Left colon (tissue), 2 donors: ENCODE measurements around the gene CDHR2. TPM values are rescaled to one million over a fixed set of nuclear protein-coding genes. Genes with fewer than 3 reads are reported as not detected.

Experiments used
- ATAC-seq: fragments of 200-7000 bp; cut with Tn5 transposase; one replicate; pipeline ENCODE4 v1.9.1; 2020; ENCODE audit warnings: mild to moderate bottlenecking, moderate library complexity
- DNase-seq, 2 donors: peaks; one replicate each; pipeline ENCODE4 v3.0.0-alpha.2; 2020
- intact Hi-C, 2 donors: fragments of 100-400 bp; cut with DNase I in 1 of 2; cut with micrococcal nuclease in 1 of 2; formaldehyde crosslinking; loops; one replicate each; pipeline versions ENCODE4 v1.11.2 to v1.14.0; 2022; cut with DNase I, micrococcal nuclease
- total RNA-seq, 2 donors: library from RNA; stranded (reverse); fragmentation: NEBNext Ultra II Directional; extraction: Animal tissue kit (Norgen Biotek cat#: 25700); gene quantifications; one replicate each; pipeline ENCODE4 v1.2.1, GENCODE V29; 2021
- donor health status: DM: no; HTN: no; CAD: no.
- donor health status: DM: yes; HTN: yes; CAD: no.

CDHR2 gene
- total RNA-seq, 2 donors from 2014 or later, result 93.4 to 141 TPM

DNA sequence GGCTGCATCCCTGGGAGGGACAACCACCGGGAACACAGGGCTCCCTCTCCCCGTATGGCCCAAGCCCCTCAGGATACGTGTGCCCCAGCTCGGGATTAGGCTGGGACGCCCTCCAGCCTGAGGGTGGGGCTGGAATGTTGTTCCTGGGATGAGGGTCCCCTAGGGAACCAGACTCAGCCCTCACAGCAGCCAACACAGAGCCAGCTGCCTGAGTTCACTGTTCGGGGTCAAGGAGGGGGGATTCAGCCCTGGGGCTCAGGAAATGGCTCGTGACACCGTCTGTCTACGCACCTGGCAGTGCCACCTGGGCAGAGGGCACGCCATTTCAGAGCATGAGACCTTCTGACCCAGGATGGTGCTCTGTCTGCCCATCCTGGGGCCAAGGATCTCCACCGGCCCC is 20.8 kb upstream of the CDHR2 start:
- ATAC-seq (no peak), DNase-seq (no peak)
- intact Hi-C loops, result no loop called here

DNA sequence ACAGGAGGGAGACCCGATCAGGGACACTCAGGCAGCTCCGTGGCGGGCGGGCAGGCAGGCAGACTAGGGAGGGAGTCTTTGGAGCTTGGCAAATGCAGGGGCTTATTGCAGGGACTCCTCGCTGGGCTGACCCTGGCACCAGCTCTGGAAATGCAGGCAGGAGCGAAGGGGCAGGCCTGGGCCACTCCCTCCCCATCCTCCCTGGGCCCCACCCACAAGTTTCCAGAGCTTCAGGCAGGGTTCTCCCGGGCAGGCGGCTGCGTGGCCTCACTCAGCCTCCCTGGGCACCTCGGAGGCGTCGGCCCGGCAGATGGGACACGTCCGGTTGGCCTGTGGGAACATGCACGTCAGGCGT is 20.4 kb upstream of the CDHR2 start:
- intact Hi-C loops, result no loop called here
- no peak for ATAC-seq
- DNase-seq, result no peak

- intact Hi-C loops, result no loop called here
- ATAC-seq, result no peak
- DNase-seq, result no peak
Measured at GRCh38 chr5:176529116-176529740, 19.9 kb upstream of the CDHR2 start.

DNA sequence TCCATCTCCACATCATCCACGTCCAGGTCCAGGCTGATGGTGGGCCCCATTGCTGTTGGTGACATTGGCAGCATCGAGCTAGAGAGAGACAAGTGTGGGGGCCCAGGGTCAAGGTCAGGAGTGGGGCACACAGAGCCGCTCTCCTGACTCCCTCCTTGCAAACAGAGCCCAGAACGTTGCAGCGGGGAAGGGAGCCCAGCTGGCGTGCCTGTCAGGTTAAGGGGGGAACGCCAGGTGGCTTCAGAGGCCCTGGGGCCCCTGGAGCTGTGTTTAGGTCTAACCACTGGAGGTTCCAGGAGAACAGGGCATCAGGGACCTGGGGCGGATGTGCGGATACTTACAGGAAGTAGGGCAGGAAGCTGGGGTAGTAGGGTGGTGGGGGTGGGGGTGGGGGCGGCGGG is 19.4 kb upstream of the CDHR2 start:
- intact Hi-C loops, result no loop called here
- ATAC-seq (no peak), DNase-seq (peak in 1 of 2 donors; percentile 35)

DNA sequence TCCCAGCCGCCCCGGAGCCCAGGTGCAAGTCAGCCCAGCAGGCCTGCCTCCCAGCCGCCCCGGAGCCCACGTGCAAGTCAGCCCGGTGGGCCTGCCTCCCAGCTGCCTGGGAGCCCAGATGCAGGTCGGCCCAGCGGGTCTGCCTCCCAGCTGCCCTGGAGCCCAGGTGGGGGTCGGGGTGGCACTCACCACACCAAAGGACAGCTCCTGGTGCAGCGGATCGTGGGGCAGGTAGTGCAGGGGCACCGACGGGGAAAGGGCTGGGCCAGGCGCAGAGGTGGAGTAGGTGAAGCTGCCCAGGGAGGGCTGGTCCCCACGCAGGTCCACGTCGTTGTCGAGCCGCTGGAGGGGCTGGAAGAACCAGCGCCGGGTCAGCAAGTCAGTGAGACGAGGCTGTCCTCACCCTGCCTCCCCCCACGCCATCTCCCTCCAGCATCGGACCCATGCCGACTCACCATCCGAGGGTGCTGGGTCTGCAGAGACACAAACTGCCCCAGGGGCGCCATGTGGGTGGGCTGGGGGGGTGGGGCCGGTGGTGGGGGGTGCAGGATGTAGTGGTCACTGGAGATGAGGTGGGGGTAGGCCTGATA is 18.7 kb upstream of the CDHR2 start:
- no peak for ATAC-seq
- DNase-seq, result no peak
- intact Hi-C loops, result no loop called here

GRCh38 chr5:176530983-176531901 is 17.9 kb upstream of the CDHR2 start:
- intact Hi-C loops, result no loop called here
- no peak for ATAC-seq
- no peak for DNase-seq

- DNase-seq, result no peak
- ATAC-seq, result no peak
- intact Hi-C loops, result no loop called here
Measured at GRCh38 chr5:176531902-176532493, 17.1 kb upstream of the CDHR2 start.

DNA sequence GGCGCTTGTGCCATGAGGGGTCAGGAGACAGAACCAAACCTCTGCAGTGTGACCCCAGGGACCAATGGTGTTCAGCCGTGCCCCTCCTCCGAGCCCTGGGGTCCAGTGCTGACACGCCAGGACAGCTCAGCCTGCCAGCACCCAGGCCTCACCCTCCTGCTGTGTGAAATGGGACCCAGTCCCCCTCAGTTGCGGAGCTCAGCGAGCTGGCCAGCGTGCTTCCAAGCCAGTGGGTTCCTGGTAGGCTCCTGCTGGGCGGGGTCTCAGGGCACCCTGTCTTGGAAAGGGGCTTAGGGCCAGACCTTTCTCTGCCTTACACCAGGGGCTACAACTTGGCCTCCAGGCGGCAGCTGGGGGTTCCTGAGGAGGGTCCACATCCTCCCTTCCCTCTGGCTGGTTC is 16.3 kb upstream of the CDHR2 start:
- intact Hi-C loops, result no loop called here
- ATAC-seq (no peak), DNase-seq (no peak)

GRCh38 chr5:176533390-176533789 is 15.8 kb upstream of the CDHR2 start:
- intact Hi-C loops, result no loop called here
- peak in 1 of 2 donors; percentile 57 for DNase-seq
- no peak for ATAC-seq

DNA sequence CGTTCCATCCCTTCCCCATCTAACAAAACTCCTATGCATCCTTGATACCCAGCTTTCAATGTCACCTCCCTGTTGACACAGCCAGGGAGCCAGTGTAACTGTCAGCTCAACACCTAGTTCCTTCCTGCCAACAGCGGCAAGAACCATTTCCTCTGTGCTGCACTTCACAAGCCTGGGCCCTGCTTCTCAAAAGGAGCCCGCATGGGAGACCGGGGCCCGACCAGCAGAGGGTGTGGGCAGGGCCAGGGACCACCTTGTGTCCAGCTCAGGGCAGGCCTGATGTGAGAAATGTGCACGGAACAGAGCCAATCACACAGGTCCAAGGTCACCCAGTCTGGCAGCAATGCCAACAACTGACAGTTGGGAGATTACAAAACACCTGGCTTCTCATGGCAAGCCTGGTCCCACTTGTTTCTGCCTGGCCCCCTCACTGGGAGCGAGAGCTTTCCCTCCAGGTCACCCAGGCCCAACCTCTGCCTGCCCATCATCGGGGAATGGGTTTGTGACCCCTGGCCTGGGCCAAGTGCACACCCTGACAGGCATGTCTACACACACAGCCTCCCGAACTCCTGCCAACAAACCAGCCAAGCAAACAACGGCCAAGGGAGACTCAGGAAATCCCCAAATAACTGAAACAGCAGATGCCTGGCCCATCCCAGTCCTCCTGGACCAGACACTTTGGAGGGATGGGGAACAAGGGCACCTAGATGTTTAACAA is 15.1 kb upstream of the CDHR2 start:
- no peak for ATAC-seq
- DNase-seq, result peak in 1 of 2 donors; percentile 49
- intact Hi-C loops, result no loop called here

DNA sequence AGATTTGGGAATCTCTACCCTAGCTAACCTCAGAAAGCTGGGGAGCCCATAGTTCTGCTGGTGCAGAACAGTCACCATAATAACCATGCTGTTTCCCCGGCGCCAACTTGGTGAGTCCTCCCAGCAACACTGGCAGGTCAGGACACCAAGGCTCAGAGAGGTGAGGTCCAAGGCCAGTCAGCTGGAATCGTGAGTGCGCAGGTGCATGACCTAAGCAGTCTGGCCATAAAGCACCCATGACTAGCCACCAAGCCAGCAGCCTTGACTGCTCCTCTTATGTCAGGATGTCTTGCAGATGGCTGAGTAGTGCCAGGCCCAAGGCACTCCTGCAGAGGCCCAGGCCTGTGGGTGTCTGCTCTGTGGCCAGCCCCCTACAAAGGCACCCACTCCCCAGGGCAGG is 14.5 kb upstream of the CDHR2 start:
- ATAC-seq (no peak), DNase-seq (peak; percentile 45 to 66)
- intact Hi-C loops, result no loop called here

GRCh38 chr5:176535101-176535663 is 14.0 kb upstream of the CDHR2 start:
- DNase-seq (peak; percentile 64 to 84), ATAC-seq (peak; percentile 47)
- intact Hi-C loops, result no loop called here

DNA sequence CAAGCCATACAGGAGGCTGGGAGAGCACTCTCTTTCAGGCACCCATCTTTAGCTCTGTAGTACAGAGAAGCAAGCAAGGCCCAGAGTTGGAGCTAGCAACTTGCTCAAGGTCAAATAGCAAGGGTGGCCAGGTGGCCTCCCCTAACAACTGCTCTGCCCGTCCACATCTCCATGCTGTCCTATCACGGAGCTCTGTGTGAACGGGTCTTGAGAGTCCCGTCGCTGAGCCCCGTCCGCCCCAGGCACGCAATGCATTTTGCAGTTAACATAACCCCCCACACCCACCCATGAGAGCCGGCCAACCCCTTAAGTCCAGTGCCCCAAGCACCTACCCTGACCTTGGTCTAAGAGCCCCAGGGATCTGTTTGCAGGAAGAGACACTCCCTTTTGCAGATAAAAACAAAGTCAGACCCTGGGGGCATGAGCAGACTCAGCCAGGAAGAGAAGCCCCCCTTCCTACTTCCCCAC is 13.4 kb upstream of the CDHR2 start:
- DNase-seq, result peak in 1 of 2 donors; percentile 39
- intact Hi-C loops, result no loop called here
- peak; percentile 0 for ATAC-seq

- peak; percentile 86 to 89 for DNase-seq
- peak; percentile 45 for ATAC-seq
- intact Hi-C loops, result no loop called here
Measured at GRCh38 chr5:176536132-176536901, 12.8 kb upstream of the CDHR2 start.

DNA sequence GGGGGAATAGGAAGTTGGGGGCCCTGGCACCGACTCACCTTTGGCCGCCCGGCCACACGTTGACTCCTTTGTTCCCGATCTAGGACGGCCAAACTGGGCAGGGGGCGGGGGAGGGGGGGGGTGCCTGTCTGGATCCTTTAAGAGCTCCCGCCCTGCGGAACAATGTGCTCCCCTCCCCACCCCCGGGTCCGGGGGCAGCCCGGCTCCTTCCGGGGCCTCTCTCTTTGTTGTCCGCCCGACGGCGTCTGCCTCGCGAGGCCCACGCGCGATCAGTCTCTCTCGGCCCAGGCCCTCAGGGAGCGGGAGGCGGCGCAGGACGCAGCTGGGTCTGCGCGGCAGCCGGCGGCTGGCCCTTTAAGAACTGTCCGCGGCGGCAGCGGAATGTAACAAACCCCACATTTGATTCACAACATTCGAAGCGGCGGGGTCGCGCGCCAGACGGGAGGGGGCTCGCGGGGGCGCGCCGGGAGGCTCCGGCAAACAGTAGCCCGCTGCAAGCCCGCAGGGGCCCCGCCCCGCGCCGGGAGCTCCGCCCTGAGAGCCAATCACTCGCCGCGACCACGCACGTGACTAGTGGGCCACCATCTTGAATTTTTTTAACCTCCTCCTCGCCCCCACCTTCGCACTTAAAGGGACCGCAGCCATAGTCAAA is 12.1 kb upstream of the CDHR2 start, which contains the start of gene RNF44:
Gene RNF44 (minus strand): TSS at position 501 of the 652 bp plus-strand sequence. CDS start 4,930 bp downstream, outside the sequence.
- DNase-seq (peak; percentile 98 to 99), ATAC-seq (peak; percentile 67)
- intact Hi-C loops, result no loop called here

- DNase-seq (peak; percentile 98 to 100), ATAC-seq (peak; percentile 66)
- intact Hi-C loops, result no loop called here
Measured at GRCh38 chr5:176537554-176538229, 11.4 kb upstream of the CDHR2 start.
